ENCODE measurements around the gene PRKCSH. TPM values are rescaled to one million over a fixed set of nuclear protein-coding genes. Genes with fewer than 3 reads are reported as not detected.
"Not testable (repeated sequence)": the region's sequence is repeated elsewhere in the genome, so short reads cannot be mapped to it uniquely, and the experiment has no call there.

The PRKCSH gene
- total RNA-seq, 2 experiments from 2014 or later: 95.6 to 271 TPM

GRCh38 chr19:11404588-11405222, 30.7 kb upstream of the PRKCSH start:
- no TSS peak for BruUV-seq (replicated peaks)
- DNase-seq (ENCODE audit: low spot score): no peak
- H3K4me2 ChIP-seq (ENCODE audit: low read length): no peak overlapping the region
- no peaks in the 10 kb centered on the region for H3K79me2 ChIP-seq (ENCODE audit: insufficient read depth, low read depth, low read length)
- H3K9me3 ChIP-seq (ENCODE audit: low read length): no peaks in the 10 kb centered on the region
- H3K4me3 ChIP-seq (ENCODE audit: low read depth, low read length, poor library complexity, severe bottlenecking): no peak overlapping the region
- TF ChIP-seq EZH2phosphoT487 (IDR thresholded peaks at IDR 0.05; ENCODE audit: borderline replicate concordance, low read depth, low read length): no peak
- TF ChIP-seq, protein P1, sequence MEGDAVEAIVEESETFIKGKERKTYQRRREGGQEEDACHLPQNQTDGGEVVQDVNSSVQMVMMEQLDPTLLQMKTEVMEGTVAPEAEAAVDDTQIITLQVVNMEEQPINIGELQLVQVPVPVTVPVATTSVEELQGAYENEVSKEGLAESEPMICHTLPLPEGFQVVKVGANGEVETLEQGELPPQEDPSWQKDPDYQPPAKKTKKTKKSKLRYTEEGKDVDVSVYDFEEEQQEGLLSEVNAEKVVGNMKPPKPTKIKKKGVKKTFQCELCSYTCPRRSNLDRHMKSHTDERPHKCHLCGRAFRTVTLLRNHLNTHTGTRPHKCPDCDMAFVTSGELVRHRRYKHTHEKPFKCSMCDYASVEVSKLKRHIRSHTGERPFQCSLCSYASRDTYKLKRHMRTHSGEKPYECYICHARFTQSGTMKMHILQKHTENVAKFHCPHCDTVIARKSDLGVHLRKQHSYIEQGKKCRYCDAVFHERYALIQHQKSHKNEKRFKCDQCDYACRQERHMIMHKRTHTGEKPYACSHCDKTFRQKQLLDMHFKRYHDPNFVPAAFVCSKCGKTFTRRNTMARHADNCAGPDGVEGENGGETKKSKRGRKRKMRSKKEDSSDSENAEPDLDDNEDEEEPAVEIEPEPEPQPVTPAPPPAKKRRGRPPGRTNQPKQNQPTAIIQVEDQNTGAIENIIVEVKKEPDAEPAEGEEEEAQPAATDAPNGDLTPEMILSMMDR (conservative IDR thresholded peaks at IDR 0.05; ENCODE audit: low read length): no peak
- H3K9me2 ChIP-seq (ENCODE audit: insufficient read depth, low read length): no peaks in the 10 kb centered on the region
- no peaks in the 10 kb centered on the region for H4K20me1 ChIP-seq (ENCODE audit: insufficient read depth, low read length)
- no peak overlapping the region for H3K27ac ChIP-seq (ENCODE audit: low read depth, low read length, poor library complexity, severe bottlenecking)
- intact Hi-C loops (cut with micrococcal nuclease; ENCODE audit: unreplicated experiment): no loop called here
- no peak overlapping the region for H2AFZ ChIP-seq (ENCODE audit: low read length)
- H3K4me1 ChIP-seq (ENCODE audit: insufficient read depth, low read length, poor library complexity, severe bottlenecking): no peaks in the 10 kb centered on the region
- no peaks in the 10 kb centered on the region for H3K36me3 ChIP-seq (ENCODE audit: insufficient read depth, low read length)
- ChIA-PET POLR2A (no interaction called here), CTCF (ENCODE audit: unreplicated experiment) (no interaction called here)

- no peak overlapping the region for H2AFZ ChIP-seq (ENCODE audit: low read length)
- intact Hi-C loops (cut with micrococcal nuclease; ENCODE audit: unreplicated experiment): no loop called here
These were observed 29.4 kb upstream of the PRKCSH start for GRCh38 chr19:11405846-11406643.

GRCh38 chr19:11406703-11407236, 28.7 kb upstream of the PRKCSH start:
- H3K36me3 ChIP-seq (ENCODE audit: insufficient read depth, low read length); H3K79me2 ChIP-seq (ENCODE audit: insufficient read depth, low read depth, low read length); H2AFZ ChIP-seq (ENCODE audit: low read length); H3K4me1 ChIP-seq (ENCODE audit: insufficient read depth, low read length, poor library complexity, severe bottlenecking); H3K9me3 ChIP-seq (ENCODE audit: low read length); DNase-seq (ENCODE audit: low spot score); H4K20me1 ChIP-seq (ENCODE audit: insufficient read depth, low read length); H3K4me3 ChIP-seq (ENCODE audit: low read depth, low read length, poor library complexity, severe bottlenecking); POLR2A ChIA-PET; H3K9me2 ChIP-seq (ENCODE audit: insufficient read depth, low read length); intact Hi-C loops (cut with micrococcal nuclease; ENCODE audit: unreplicated experiment); BruUV-seq (replicated peaks); H3K27ac ChIP-seq (ENCODE audit: low read depth, low read length, poor library complexity, severe bottlenecking); H3K4me2 ChIP-seq (ENCODE audit: low read length): not testable (repeated sequence)
- CTCF ChIA-PET (ENCODE audit: unreplicated experiment): interaction anchor here (0.6 kb wide), 1 partner anchor 1386 kb away, joined by 3 read pairs; no protein-coding TSS in a partner anchor

More at GRCh38 chr19:11405846-11406643, 29.4 kb upstream of the PRKCSH start:
- Histone ChIP-seq H3K79me2 (ENCODE audit: insufficient read depth, low read depth, low read length) (no peaks in the 10 kb centered on the region), H3K4me3 (ENCODE audit: low read depth, low read length, poor library complexity, severe bottlenecking) (no peak overlapping the region), H4K20me1 (ENCODE audit: insufficient read depth, low read length) (no peaks in the 10 kb centered on the region), H3K4me2 (ENCODE audit: low read length) (no peak overlapping the region), H3K36me3 (ENCODE audit: insufficient read depth, low read length) (no peaks in the 10 kb centered on the region), H3K27ac (ENCODE audit: low read depth, low read length, poor library complexity, severe bottlenecking) (no peak overlapping the region), H3K4me1 (ENCODE audit: insufficient read depth, low read length, poor library complexity, severe bottlenecking) (no peaks in the 10 kb centered on the region), H3K9me2 (ENCODE audit: insufficient read depth, low read length) (no peaks in the 10 kb centered on the region), H3K9me3 (ENCODE audit: low read length) (no peaks in the 10 kb centered on the region)
- ChIA-PET CTCF (ENCODE audit: unreplicated experiment) (no interaction called here), POLR2A (no interaction called here)
- BruUV-seq (replicated peaks): no TSS peak
- no peak for TF ChIP-seq EZH2phosphoT487 (IDR thresholded peaks at IDR 0.05; ENCODE audit: borderline replicate concordance, low read depth, low read length)
- TF ChIP-seq, protein P1 (conservative IDR thresholded peaks at IDR 0.05; ENCODE audit: low read length): no peak
- DNase-seq (ENCODE audit: low spot score): no peak
